HepG2 (cell line): ENCODE data around the gene DOCK2. TPM values are rescaled to one million over a fixed set of nuclear protein-coding genes. Genes with fewer than 3 reads are reported as not detected.

Experiments
- ATAC-seq: fragments of 200-7000 bp; cut with Tn5 transposase; 3 replicates; pipeline ENCODE4 v1.9.1; 2020; ENCODE audit warnings: mild to moderate bottlenecking, moderate library complexity
- BruUV-seq: library from RNA; stranded (reverse); fragments of 400-500 nt; replicated peaks from 2 replicates; lab custom pipeline; 2021; lab: Mats Ljungman, UMichigan
- CTCF ChIA-PET: fragments of 300-600 bp; formaldehyde crosslinking; extraction: SDS; loops from one replicate; lab custom pipeline; 2021; ENCODE audit warnings: low total read pairs, inconsistent platforms, low intra/inter-chr PET ratio; lab: Yijun Ruan, JAX
- POLR2A ChIA-PET: fragments of 350-600 bp; sonication (Branson Sonifier 250); formaldehyde crosslinking; loops from one replicate; lab custom pipeline; 2020; ENCODE audit warnings: antibody characterized with exemption, inconsistent platforms; lab: Yijun Ruan, JAX
- DNase-seq: peaks from one replicate; pipeline ENCODE4 v3.0.0-alpha.2; 2015; ENCODE audit warnings: low spot score
- FAIRE-seq: peaks from 3 replicates; lab custom pipeline; 2011; peaks lifted over from hg19 to GRCh38; lab: Jason Lieb, UNC
- H2AFZ ChIP-seq: one replicate; pipeline ENCODE4 v1.6.1; 2011; ENCODE audit warnings: low read length, inconsistent platforms
- H3K27ac ChIP-seq: fragments of 300-600 bp; 3 replicates; pipeline ENCODE4 v1.8.0; 2011; ENCODE audit warnings: mixed run types, mild to moderate bottlenecking, mixed read lengths, low read length, inconsistent platforms; ENCODE audit not compliant: insufficient read depth; ENCODE audit errors: extremely low read length
- H3K27me3 ChIP-seq, 2 experiments: fragments of 200-600 bp in 1 of 2; 2 replicates in 1 of 2; 3 replicates in 1 of 2; pipeline versions ENCODE4 v1.6.0 to v1.8.0; 2011; ENCODE audit warnings: low read length in 2 of 2, mild to moderate bottlenecking in 2 of 2, moderate library complexity in 2 of 2, inconsistent platforms in 1 of 2; ENCODE audit not compliant: insufficient read depth in 2 of 2, control insufficient read depth in 1 of 2
- H3K36me3 ChIP-seq, 2 experiments: fragments of 200-600 bp in 1 of 2; replicated peaks in 1 of 2; 2 replicates in 1 of 2; 3 replicates in 1 of 2; pipeline versions ENCODE4 v1.5.1 to v1.8.0; 2011; ENCODE audit warnings: low read length in 2 of 2, inconsistent platforms in 1 of 2; ENCODE audit not compliant: insufficient read depth in 2 of 2, control insufficient read depth in 1 of 2
- H3K4me1 ChIP-seq: 2 replicates; pipeline ENCODE4 v1.5.1; 2012; ENCODE audit warnings: low read length, inconsistent platforms; ENCODE audit not compliant: insufficient read depth
- H3K4me2 ChIP-seq: 2 replicates; pipeline ENCODE4 v1.6.0; 2011; ENCODE audit warnings: low read depth, low read length, inconsistent platforms
- H3K4me3 ChIP-seq, 3 experiments: fragments of 200-600 bp in 1 of 3; sonication (generic), shearing (Covaris generic) in 1 of 3; replicated peaks in 1 of 3; 2 replicates each; pipeline ENCODE4 v1.5.1; 2011 to 2016; ENCODE audit warnings: low read length in 3 of 3, inconsistent platforms in 2 of 3, low read depth in 2 of 3, mild to moderate bottlenecking in 2 of 3, control low read depth in 1 of 3, mixed read lengths in 1 of 3; ENCODE audit not compliant: insufficient read depth in 1 of 3
- H3K79me2 ChIP-seq: one replicate; pipeline ENCODE4 v1.6.1; 2011; ENCODE audit warnings: low read length, inconsistent platforms; ENCODE audit not compliant: insufficient read depth
- H3K9ac ChIP-seq: 2 replicates; pipeline ENCODE4 v1.6.0; 2011; ENCODE audit warnings: mild to moderate bottlenecking, low read depth, low read length, inconsistent platforms; ENCODE audit not compliant: insufficient read depth
- H3K9me3 ChIP-seq: 2 replicates; pipeline ENCODE4 v1.5.1; 2012; ENCODE audit warnings: mild to moderate bottlenecking, low read length
- H4K20me1 ChIP-seq: 2 replicates; pipeline ENCODE4 v1.6.0; 2011; ENCODE audit warnings: inconsistent platforms, mild to moderate bottlenecking, low read length, moderate library complexity; ENCODE audit not compliant: insufficient read depth
- CCDC6 ChIP-seq: sonication (generic); formaldehyde crosslinking; IDR thresholded peaks from 2 replicates; pipeline ENCODE4 v1.8.1; 2022; ENCODE audit warnings: mild to moderate bottlenecking, missing genetic modification reagents, moderate library complexity
- DR1 ChIP-seq: sonication (generic); formaldehyde crosslinking; IDR thresholded peaks from 2 replicates; pipeline ENCODE4 v1.8.0; 2021; ENCODE audit warnings: mild to moderate bottlenecking, missing genetic modification reagents, inconsistent platforms
- IRF9 ChIP-seq: sonication (generic); formaldehyde crosslinking; IDR thresholded peaks from 2 replicates; pipeline ENCODE4 v1.8.0; 2022; ENCODE audit warnings: missing genetic modification reagents, mild to moderate bottlenecking, borderline replicate concordance
- SAFB2 ChIP-seq: sonication (generic); formaldehyde crosslinking; IDR thresholded peaks from 2 replicates; pipeline ENCODE4 v1.5.1; 2020; ENCODE audit warnings: missing genetic modification reagents, low read depth, mild to moderate bottlenecking, borderline replicate concordance
- SMARCC2 ChIP-seq: fragments of 450-650 bp; IDR thresholded peaks from 2 replicates; pipeline ENCODE4 v1.6.1; 2017; ENCODE audit warnings: antibody characterized with exemption, mild to moderate bottlenecking
- TBL1XR1 ChIP-seq: fragments of 150-350 bp; IDR thresholded peaks from 2 replicates; pipeline ENCODE4 v1.6.1; 2014; ENCODE audit warnings: borderline replicate concordance, low read length; ENCODE audit not compliant: partially characterized antibody
- ZNF296 ChIP-seq: sonication (generic); formaldehyde crosslinking; conservative IDR thresholded peaks from 2 replicates; pipeline ENCODE4 v1.5.0; 2020; ENCODE audit warnings: mild to moderate bottlenecking, missing genetic modification reagents
- ZNF660 ChIP-seq: sonication (generic); formaldehyde crosslinking; IDR thresholded peaks from 2 replicates; pipeline ENCODE4 v1.5.1; 2020; ENCODE audit warnings: mild to moderate bottlenecking, low read depth, missing genetic modification reagents, borderline replicate concordance
- WGBS: methylation state at CpG from one replicate; pipeline ENCODE4 v1.1.6; 2017; ENCODE audit warnings: low lambda C conversion rate; 5-methylcytosine and 5-hydroxymethylcytosine counted together
- in situ Hi-C: cut with HindIII; loops from 2 replicates; pipeline ENCODE4 v1.10.0; 2017; ENCODE audit warnings: low pct_unique_long_range_greater_than_20kb; ENCODE audit not compliant: extremely low pct_ligation_motif_present
- intact Hi-C: fragments of 100-400 bp; cut with micrococcal nuclease; formaldehyde crosslinking; loops from one replicate; pipeline ENCODE4 v1.10.0; 2022; ENCODE audit not compliant: unreplicated experiment
- polyA plus RNA-seq, 8 experiments: library from polyadenylated mRNA; depleted of rRNA in 3 of 8; stranded (reverse) in 7 of 8; unstranded in 1 of 8; fragments of >200 nt; fragmentation: Illumina TruSeq in 4 of 8; extraction: Trizol in 4 of 8; gene quantifications; 2 replicates each; pipeline versions ENCODE4 v1.2.1 to v1.2.3, GENCODE V29; 2011 to 2016; ENCODE audit warnings: low read depth in 4 of 8, missing spikeins in 1 of 8, mixed read lengths in 1 of 8; ENCODE audit not compliant: insufficient read depth in 1 of 8
- total RNA-seq, 5 experiments: library from RNA; depleted of rRNA; stranded (reverse); fragments of >200 nt; fragmentation: Illumina TruSeq; extraction: Trizol; gene quantifications; 2 replicates each; pipeline ENCODE4 v1.2.3, GENCODE V29; 2016; ENCODE audit warnings: low read depth in 1 of 5
- TF ChIP-seq, protein P1 (sequence below): sonication (generic); formaldehyde crosslinking; IDR thresholded peaks from 2 replicates; pipeline ENCODE4 v1.9.0; 2021; ENCODE audit warnings: missing genetic modification reagents, borderline replicate concordance

DOCK2 gene
- total and polyA plus RNA-seq, 2 of the 13 experiments (the other 11 are each of a cell fraction or from before 2014, with no cell fraction given) = not detected

DNA sequence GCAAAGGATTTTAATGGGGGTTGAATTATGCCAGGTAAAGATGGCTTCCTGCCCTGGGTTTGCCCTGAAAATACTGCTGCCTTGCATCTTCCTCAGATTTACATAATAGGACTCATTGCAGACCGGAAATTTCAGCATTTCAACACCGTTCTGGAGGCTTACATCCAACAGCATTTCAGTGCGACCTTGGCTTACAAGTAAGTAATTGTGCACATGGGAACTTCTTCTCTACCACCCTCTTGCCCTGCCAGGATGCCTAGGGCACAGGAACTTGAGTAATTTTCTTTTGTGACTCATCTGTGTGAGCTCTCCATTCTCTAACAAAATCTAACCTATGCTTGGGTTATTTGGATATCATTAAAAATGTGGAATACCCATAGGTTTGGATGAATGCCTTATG is 80.2 kb downstream of the DOCK2 start:
- Histone ChIP-seq H2AFZ (no peak overlapping the region), H4K20me1 (no peaks in the 10 kb centered on the region), H3K4me2 (no peak overlapping the region), H3K4me1 (no peaks in the 10 kb centered on the region), H3K4me3 (no peak overlapping the region), H3K79me2 (no peaks in the 10 kb centered on the region), H3K27ac (no peak overlapping the region), H3K9me3 (no peaks in the 10 kb centered on the region), H3K36me3 (no peaks in the 10 kb centered on the region), H3K27me3 (no peaks in the 10 kb centered on the region), H3K9ac (no peak overlapping the region)
- ChIA-PET CTCF (no interaction called here), POLR2A (no interaction called here)
- WGBS = no CpG with 5 or more reads among the region's 3 CpGs
- intact Hi-C loops (no loop called here), in situ Hi-C loops (no loop called here)
- BruUV-seq = no TSS peak
- no peak for ATAC-seq
- no peak for DNase-seq
- FAIRE-seq = no peak
- TF ChIP-seq DR1 = no peak
- TF ChIP-seq IRF9 = no peak
- no peak for TF ChIP-seq ZNF660 (CRISPR knock-in tag)
- TF ChIP-seq CCDC6 = no peak
- TF ChIP-seq TBL1XR1 = no peak
- TF ChIP-seq SMARCC2 = no peak
- no peak for TF ChIP-seq ZNF296 (CRISPR knock-in tag)
- TF ChIP-seq, protein P1, sequence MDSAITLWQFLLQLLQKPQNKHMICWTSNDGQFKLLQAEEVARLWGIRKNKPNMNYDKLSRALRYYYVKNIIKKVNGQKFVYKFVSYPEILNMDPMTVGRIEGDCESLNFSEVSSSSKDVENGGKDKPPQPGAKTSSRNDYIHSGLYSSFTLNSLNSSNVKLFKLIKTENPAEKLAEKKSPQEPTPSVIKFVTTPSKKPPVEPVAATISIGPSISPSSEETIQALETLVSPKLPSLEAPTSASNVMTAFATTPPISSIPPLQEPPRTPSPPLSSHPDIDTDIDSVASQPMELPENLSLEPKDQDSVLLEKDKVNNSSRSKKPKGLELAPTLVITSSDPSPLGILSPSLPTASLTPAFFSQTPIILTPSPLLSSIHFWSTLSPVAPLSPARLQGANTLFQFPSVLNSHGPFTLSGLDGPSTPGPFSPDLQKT (CRISPR knock-in tag) = no peak
- TF ChIP-seq SAFB2 = no peak
